ENCODE results near the gene FUT2. TPM values are rescaled to one million over a fixed set of nuclear protein-coding genes. Genes with fewer than 3 reads are reported as not detected.
"Not testable (repeated sequence)": the region's sequence is repeated elsewhere in the genome, so short reads cannot be mapped to it uniquely, and the experiment has no call there.

Gene FUT2
- polyA plus RNA-seq, 2 of the 4 experiments (the other 2 are of a cell fraction) = not detected

- H3K9me3 ChIP-seq = no peaks in the 10 kb centered on the region
- 86% methylated on average over 7 of the region's 7 CpGs for WGBS (ENCODE audit: missing lambda C conversion rate)
- ChIA-PET CTCF (interaction anchor here (0.8 to 14.0 kb wide), 4 partner anchors 12 to 153 kb away, joined by 3 to 151 read pairs (median 8); no protein-coding TSS in a partner anchor), POLR2A (no interaction called here)
- peaks cover 11% of the 10 kb centered on the region for H3K4me1 ChIP-seq
- no peak for FAIRE-seq
- TF ChIP-seq SREBF2 (IDR thresholded peaks at IDR 0.05) (no peak), ESRRA (IDR thresholded peaks at IDR 0.05; ENCODE audit: borderline replicate concordance, low read length) (no peak), HOXA7 (CRISPR knock-in tag; IDR thresholded peaks at IDR 0.05) (no peak)
- H3K4me2 ChIP-seq = no peak overlapping the region
- DNase-seq (ENCODE audit: low read depth in 1 of 2, low spot score in 1 of 2) = no peak
- ATAC-seq = no peak
- no peak overlapping the region for H3K27ac ChIP-seq
- no peak overlapping the region for H3K4me3 ChIP-seq
Observed at GRCh38 chr19:48689449-48689848, 6.3 kb upstream of the FUT2 start.

- H3K27ac ChIP-seq; POLR2A ChIA-PET; H3K4me1 ChIP-seq; DNase-seq (ENCODE audit: low read depth in 1 of 2, low spot score in 1 of 2); H3K4me2 ChIP-seq; H3K9me3 ChIP-seq; FAIRE-seq; ATAC-seq; H3K4me3 ChIP-seq: not testable (repeated sequence)
- 93% methylated on average over 9 of the region's 9 CpGs for WGBS (ENCODE audit: missing lambda C conversion rate)
- TF ChIP-seq CEBPB (IDR thresholded peaks at IDR 0.05) = peak; percentile 32 to 60; a peak in 3 of 4 replicates
- CTCF ChIA-PET = interaction anchor here (1.0 to 14.0 kb wide), 5 partner anchors 9 to 94 kb away, joined by 3 to 151 read pairs (median 3); no protein-coding TSS in a partner anchor
Observed at GRCh38 chr19:48693629-48694028, 2.1 kb upstream of the FUT2 start.

- TF ChIP-seq ELK1 (IDR thresholded peaks at IDR 0.05; ENCODE audit: low read depth, low read length) = no peak
- TF ChIP-seq, protein P1, sequence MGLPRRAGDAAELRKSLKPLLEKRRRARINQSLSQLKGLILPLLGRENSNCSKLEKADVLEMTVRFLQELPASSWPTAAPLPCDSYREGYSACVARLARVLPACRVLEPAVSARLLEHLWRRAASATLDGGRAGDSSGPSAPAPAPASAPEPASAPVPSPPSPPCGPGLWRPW (IDR thresholded peaks at IDR 0.05) = no peak
- no peak for TF ChIP-seq ZC3H11A (IDR thresholded peaks at IDR 0.05)
- TF ChIP-seq RAD21 (conservative IDR thresholded peaks at IDR 0.05 in 1 of 2, IDR thresholded peaks at IDR 0.05 in 1 of 2) = no peak
- TF ChIP-seq RCOR1 (IDR thresholded peaks at IDR 0.05; ENCODE audit: low read depth, low read length) = no peak
- no peak for TF ChIP-seq FOXS1 (CRISPR knock-in tag; IDR thresholded peaks at IDR 0.05)
- no peak for TF ChIP-seq HOXB5 (CRISPR knock-in tag; IDR thresholded peaks at IDR 0.05)
- no peak for TF ChIP-seq ZSCAN20 (CRISPR knock-in tag; IDR thresholded peaks at IDR 0.05)
- TF ChIP-seq PBX3 (IDR thresholded peaks at IDR 0.05) = no peak
- no peak for TF ChIP-seq EHF (CRISPR knock-in tag; IDR thresholded peaks at IDR 0.05)
- no peak for TF ChIP-seq GATA3 (IDR thresholded peaks at IDR 0.05; ENCODE audit: borderline replicate concordance)
- TF ChIP-seq SMC3 (IDR thresholded peaks at IDR 0.05) = no peak
- no peak for TF ChIP-seq ZFP36 (IDR thresholded peaks at IDR 0.05; ENCODE audit: borderline replicate concordance, partially characterized antibody)
- no peak for TF ChIP-seq HOXA7 (CRISPR knock-in tag; IDR thresholded peaks at IDR 0.05)
- TF ChIP-seq EP300 (IDR thresholded peaks at IDR 0.05) = no peak
- no peak for TF ChIP-seq KDM1A (IDR thresholded peaks at IDR 0.05; ENCODE audit: low read depth)
- no peak for TF ChIP-seq HOXB13 (CRISPR knock-in tag; IDR thresholded peaks at IDR 0.05; ENCODE audit: low read depth)
- no peak for TF ChIP-seq TFCP2L1 (CRISPR knock-in tag; IDR thresholded peaks at IDR 0.05)
- H3K4me2 ChIP-seq = no peak overlapping the region
- WGBS (ENCODE audit: missing lambda C conversion rate) = 84% methylated on average over 33 of the region's 34 CpGs
- H3K4me3 ChIP-seq = no peak overlapping the region
- ATAC-seq (no peak), DNase-seq (ENCODE audit: low read depth in 1 of 2, low spot score in 1 of 2) (no peak), FAIRE-seq (no peak)
- ChIA-PET CTCF (interaction anchor here (0.7 to 14.0 kb wide), 14 partner anchors 9 to 146 kb away, joined by 3 to 151 read pairs (median 4); partner anchors contain the start of gene CA11), POLR2A (interaction anchor here (0.7 kb wide), 1 partner anchor 17 kb away, joined by 3 read pairs; no protein-coding TSS in a partner anchor)
- H3K4me1 ChIP-seq = peaks cover 3% of the 10 kb centered on the region; the same call in 2 of the 3 replicates
- no peaks in the 10 kb centered on the region for H3K9me3 ChIP-seq
- no peak overlapping the region for H3K27ac ChIP-seq
Observed at GRCh38 chr19:48696353-48697010, 711 bp downstream of the FUT2 start.

Measured in A549 (cell line).